Ovary (tissue), 9 donors: ENCODE measurements around the gene HDHD5. TPM values are rescaled to one million over a fixed set of nuclear protein-coding genes. Genes with fewer than 3 reads are reported as not detected.

ENCODE experiments used
- DNase-seq, 5 donors: peaks; one replicate each; pipeline ENCODE4 v3.0.0-alpha.2; 2019 to 2020
- H3K27ac ChIP-seq, 2 donors: fragments of 200-600 bp; one replicate each; pipeline versions ENCODE4 v1.5.1 to v1.8.0; 2019 to 2022
- H3K27me3 ChIP-seq: fragments of 200-600 bp; one replicate; pipeline ENCODE4 v1.8.0; 2022
- H3K36me3 ChIP-seq: fragments of 200-600 bp; sonication (generic); one replicate; pipeline ENCODE4 v1.5.1; 2019
- H3K4me1 ChIP-seq: one replicate; pipeline ENCODE4 v1.8.1; 2013; ENCODE audit warnings: mild to moderate bottlenecking, moderate library complexity; ENCODE audit not compliant: insufficient read depth
- H3K4me3 ChIP-seq: fragments of 200-600 bp; sonication (generic); one replicate; pipeline ENCODE4 v1.5.1; 2017
- H3K9me3 ChIP-seq, 2 donors: fragments of 200-600 bp in 1 of 2; sonication (generic) in 1 of 2; one replicate each; pipeline versions ENCODE4 v1.5.1 to v1.8.1; 2013 to 2019; ENCODE audit warnings: mild to moderate bottlenecking in 1 of 2, moderate library complexity in 1 of 2
- CTCF ChIP-seq, 3 donors: fragments of 450-650 bp in 2 of 3; fragments of 200-600 bp in 1 of 3; IDR thresholded peaks; one replicate each; pipeline versions ENCODE4 v1.5.1 to v1.8.0; 2016 to 2022; ENCODE audit warnings: antibody characterized with exemption in 3 of 3, mild to moderate bottlenecking in 1 of 3
- EP300 ChIP-seq: sonication (generic); formaldehyde crosslinking; IDR thresholded peaks from one replicate; pipeline ENCODE4 v1.6.1; 2017; ENCODE audit warnings: antibody characterized with exemption
- POLR2A ChIP-seq: fragments of 450-650 bp; IDR thresholded peaks from one replicate; pipeline ENCODE4 v1.6.1; 2017; ENCODE audit warnings: antibody characterized with exemption, mild to moderate bottlenecking, moderate library complexity
- WGBS, 3 donors: extraction: QIAGEN DNeasy Blood & Tissue Kit in 1 of 3; methylation state at CpG; one replicate each; pipeline versions ENCODE4 v1.1.5 to v1.1.7; 2013 to 2017; 5-methylcytosine and 5-hydroxymethylcytosine counted together
- intact Hi-C, 4 donors: fragments of 100-400 bp; cut with DNase I; formaldehyde crosslinking; loops; one replicate each; pipeline versions ENCODE4 v1.11.0 to v1.15.1; 2022 to 2023
- polyA plus RNA-seq, 2 donors: library from polyadenylated mRNA; stranded (reverse); fragments of 200-250 nt in 1 of 2; fragments of 350-450 nt in 1 of 2; fragmentation: Illumina TruSeq in 1 of 2; extraction: RNeasy Lipid Tissue Mini Kit (QIAGEN cat#74804) in 1 of 2; gene quantifications; one replicate each; pipeline ENCODE4 v1.2.3, GENCODE V29; 2013 to 2014
- total RNA-seq, 7 donors: library from RNA; depleted of rRNA in 2 of 7; stranded (reverse); fragments of >200 nt in 2 of 7; fragmentation: NEBNext Ultra II Directional in 3 of 7; extraction: Animal tissue kit (Norgen Biotek cat#: 25700) in 3 of 7; gene quantifications; one replicate each; pipeline versions ENCODE4 v1.1.0 to v1.2.4, GENCODE V29; 2016 to 2023
- donor health status: DM: no; HTN: no; CAD: no; lungs with moderate emphysema.
- donor health status: DM: no; HTN: no; CAD: no.
- donor health status: Bipolar disorder and iron deficiency.
- donor health status: DM: yes; HTN: yes; CAD: no.
- donor health status: DM: no; HTN: no; CAD: no.
- donor health status: DM: yes; HTN: yes; CAD: no.

HDHD5 gene
- total and polyA plus RNA-seq, 9 donors, result 8.9 to 29.5 (median 23.9) TPM

- no peaks in the 10 kb centered on the region for H3K4me1 ChIP-seq
- no peak overlapping the region for H3K4me3 ChIP-seq
- no peaks in the 10 kb centered on the region for H3K27me3 ChIP-seq
- no peaks in the 10 kb centered on the region for H3K9me3 ChIP-seq
- DNase-seq, result no peak
- no peaks in the 10 kb centered on the region for H3K36me3 ChIP-seq
- H3K27ac ChIP-seq, result no peak overlapping the region
- WGBS, 3 donors, result 88 to 90% (median 90%) methylated on average over 23 to 42 of the region's 42 CpGs
- TF ChIP-seq POLR2A (no peak), EP300 (no peak)
- intact Hi-C loops, result no loop called here
Observed at GRCh38 chr22:17109113-17109865, 49.8 kb downstream of the HDHD5 start.

GRCh38 chr22:17108256-17109112, 50.6 kb downstream of the HDHD5 start:
- no peak overlapping the region for H3K4me3 ChIP-seq
- WGBS, 3 donors, result 95% methylated on average over 46 to 66 of the region's 66 CpGs
- H3K9me3 ChIP-seq, result no peaks in the 10 kb centered on the region
- no peak for TF ChIP-seq EP300
- no peak for TF ChIP-seq CTCF (IDR thresholded peaks at IDR 0.05)
- no peak for TF ChIP-seq POLR2A
- H3K27ac ChIP-seq, result no peak overlapping the region
- H3K4me1 ChIP-seq, result no peaks in the 10 kb centered on the region
- intact Hi-C loops, result no loop called here
- H3K36me3 ChIP-seq, result no peaks in the 10 kb centered on the region
- H3K27me3 ChIP-seq, result no peaks in the 10 kb centered on the region
- DNase-seq, result peak in 1 of 5 donors; percentile 21

DNA sequence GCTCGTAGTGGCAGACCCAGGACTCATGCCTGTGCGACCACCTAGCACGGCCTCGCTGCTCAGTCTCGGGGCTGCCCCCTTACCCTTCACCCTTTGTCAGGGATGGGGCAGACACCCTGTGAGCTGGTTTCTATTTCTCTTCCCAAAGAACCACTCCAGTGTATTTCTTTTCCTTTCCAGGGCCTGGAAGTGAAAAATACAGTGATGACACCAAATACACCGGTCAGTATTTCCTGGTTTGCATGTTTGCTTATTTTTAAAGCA, 51.6 kb downstream of the HDHD5 start:
- H3K36me3 ChIP-seq, result no peaks in the 10 kb centered on the region
- no peaks in the 10 kb centered on the region for H3K4me1 ChIP-seq
- H3K4me3 ChIP-seq, result no peak overlapping the region
- no peak for DNase-seq
- intact Hi-C loops, result no loop called here
- no peaks in the 10 kb centered on the region for H3K27me3 ChIP-seq
- WGBS, 3 donors, result 92 to 97% (median 97%) methylated on average over 6 of the region's 6 CpGs
- no peaks in the 10 kb centered on the region for H3K9me3 ChIP-seq
- no peak overlapping the region for H3K27ac ChIP-seq
- no peak for TF ChIP-seq POLR2A
- TF ChIP-seq EP300, result no peak
- no peak for TF ChIP-seq CTCF (IDR thresholded peaks at IDR 0.05)

GRCh38 chr22:17106785-17107546, 52.1 kb downstream of the HDHD5 start:
- TF ChIP-seq EP300 (no peak), CTCF (IDR thresholded peaks at IDR 0.05) (no peak), POLR2A (no peak)
- H3K27ac ChIP-seq, result no peak overlapping the region
- no peaks in the 10 kb centered on the region for H3K4me1 ChIP-seq
- no peak for DNase-seq
- no peaks in the 10 kb centered on the region for H3K9me3 ChIP-seq
- H3K27me3 ChIP-seq, result no peaks in the 10 kb centered on the region
- H3K4me3 ChIP-seq, result no peak overlapping the region
- 78 to 82% (median 80%) methylated on average over 15 of the region's 15 CpGs for WGBS, 3 donors
- intact Hi-C loops, result no loop called here
- no peaks in the 10 kb centered on the region for H3K36me3 ChIP-seq
